Activated T-helper 1 cell treated with anti-CD3 and anti-CD28 coated beads, Interleukin-2, amount 50 U/mL, for 16 hours (primary cell): ENCODE measurements around the gene BRSK2.
"Not testable (repeated sequence)": the region's sequence is repeated elsewhere in the genome, so short reads cannot be mapped to it uniquely, and the experiment has no call there.

Experiments
- DNase-seq, 2 donors: peaks; one replicate each; pipeline ENCODE4 v3.0.0-alpha.2; 2020; ENCODE audit warnings: low read depth in 1 of 2, low spot score in 1 of 2

BRSK2 gene

DNA sequence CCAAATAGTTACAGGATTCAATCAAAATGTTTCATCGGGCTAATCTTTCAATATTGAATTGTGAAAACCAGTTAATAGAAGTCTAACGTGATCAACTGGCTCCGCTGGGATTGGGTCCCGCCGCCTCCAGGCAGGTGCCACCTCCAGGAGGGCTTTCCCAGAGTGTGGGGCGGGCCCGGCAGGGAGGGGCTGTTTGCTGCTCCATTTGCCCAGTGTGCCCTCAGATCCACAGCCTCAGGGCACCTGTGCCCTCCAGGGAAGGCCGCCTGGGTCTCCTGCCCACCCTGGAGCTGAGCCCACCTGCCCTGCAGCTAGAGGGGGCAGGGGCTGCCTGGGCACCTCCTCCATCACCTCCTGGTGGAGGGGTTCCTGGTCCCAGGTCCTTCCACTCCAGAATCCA, 17.9 kb downstream of the BRSK2 start:
- DNase-seq, result no peak

DNA sequence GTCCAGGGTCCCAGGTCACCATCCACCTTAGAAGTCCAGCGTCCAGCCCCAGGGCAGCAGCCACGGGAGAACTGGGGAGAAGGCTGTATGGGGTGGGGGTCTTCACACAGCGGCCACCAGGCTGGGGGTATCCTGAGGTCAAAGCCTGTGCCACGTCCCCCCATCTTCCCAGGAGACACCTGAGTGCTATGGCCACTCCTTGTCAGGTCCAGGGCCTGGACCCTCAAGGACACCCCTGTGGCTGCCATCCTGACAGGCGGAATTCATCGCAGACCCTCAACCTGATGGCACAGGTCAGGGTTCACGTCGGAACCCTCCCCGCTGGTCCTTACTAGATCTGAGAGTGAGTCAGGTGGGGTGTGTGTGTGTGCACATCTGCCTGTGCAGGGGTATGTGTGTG, 18.6 kb downstream of the BRSK2 start:
- no peak for DNase-seq

DNA sequence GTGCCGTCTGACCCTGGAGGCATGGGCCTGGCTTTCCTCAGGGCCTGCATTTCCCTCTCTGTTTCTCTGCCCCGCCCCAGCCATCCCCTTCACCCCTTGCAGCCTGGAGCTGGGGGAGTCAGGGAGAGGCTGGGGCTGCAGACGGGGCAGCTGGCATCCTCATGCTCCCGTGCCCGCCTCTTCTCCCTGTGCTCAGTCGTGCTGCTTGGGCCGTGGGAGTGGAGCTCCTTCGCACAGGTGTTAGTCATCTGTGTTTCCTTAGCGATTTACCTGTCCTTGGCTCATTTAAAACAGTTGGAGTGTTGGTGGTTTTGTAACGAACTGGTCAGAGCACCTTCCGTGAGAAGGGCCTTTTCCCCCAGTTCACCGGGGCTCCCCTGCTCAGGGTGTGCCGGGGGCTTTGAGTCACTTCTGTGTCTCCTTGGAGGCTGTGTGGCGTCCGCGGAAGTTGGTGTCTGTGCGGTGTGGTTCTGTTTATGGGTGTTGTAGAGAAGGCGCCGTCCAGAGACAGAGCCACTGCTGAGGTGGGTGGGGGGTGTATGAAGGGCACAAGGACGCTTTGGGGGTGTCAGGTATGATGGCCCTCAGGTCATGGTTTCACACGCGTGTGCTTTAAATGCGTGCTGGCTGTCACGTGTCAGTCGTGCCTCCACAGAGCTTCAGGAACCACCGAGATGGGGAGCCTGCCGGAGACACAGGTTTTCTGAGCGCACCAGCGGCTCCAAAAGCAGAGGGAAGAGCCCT, 19.5 kb downstream of the BRSK2 start:
- no peak for DNase-seq

DNA sequence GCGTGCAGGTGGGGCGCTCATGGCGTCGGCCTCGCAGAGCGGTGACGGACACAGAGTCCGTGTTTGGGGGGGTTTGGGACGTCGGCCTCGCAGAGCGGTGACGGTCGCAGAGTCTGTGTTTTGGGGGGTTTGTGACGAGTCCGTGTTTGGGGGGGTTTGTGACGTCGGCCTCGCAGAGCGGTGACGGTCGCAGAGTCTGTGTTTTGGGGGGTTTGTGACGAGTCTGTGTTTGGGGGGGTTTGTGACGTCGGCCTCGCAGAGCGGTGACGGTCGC, 20.1 kb downstream of the BRSK2 start:
- not testable (repeated sequence) for DNase-seq

DNA sequence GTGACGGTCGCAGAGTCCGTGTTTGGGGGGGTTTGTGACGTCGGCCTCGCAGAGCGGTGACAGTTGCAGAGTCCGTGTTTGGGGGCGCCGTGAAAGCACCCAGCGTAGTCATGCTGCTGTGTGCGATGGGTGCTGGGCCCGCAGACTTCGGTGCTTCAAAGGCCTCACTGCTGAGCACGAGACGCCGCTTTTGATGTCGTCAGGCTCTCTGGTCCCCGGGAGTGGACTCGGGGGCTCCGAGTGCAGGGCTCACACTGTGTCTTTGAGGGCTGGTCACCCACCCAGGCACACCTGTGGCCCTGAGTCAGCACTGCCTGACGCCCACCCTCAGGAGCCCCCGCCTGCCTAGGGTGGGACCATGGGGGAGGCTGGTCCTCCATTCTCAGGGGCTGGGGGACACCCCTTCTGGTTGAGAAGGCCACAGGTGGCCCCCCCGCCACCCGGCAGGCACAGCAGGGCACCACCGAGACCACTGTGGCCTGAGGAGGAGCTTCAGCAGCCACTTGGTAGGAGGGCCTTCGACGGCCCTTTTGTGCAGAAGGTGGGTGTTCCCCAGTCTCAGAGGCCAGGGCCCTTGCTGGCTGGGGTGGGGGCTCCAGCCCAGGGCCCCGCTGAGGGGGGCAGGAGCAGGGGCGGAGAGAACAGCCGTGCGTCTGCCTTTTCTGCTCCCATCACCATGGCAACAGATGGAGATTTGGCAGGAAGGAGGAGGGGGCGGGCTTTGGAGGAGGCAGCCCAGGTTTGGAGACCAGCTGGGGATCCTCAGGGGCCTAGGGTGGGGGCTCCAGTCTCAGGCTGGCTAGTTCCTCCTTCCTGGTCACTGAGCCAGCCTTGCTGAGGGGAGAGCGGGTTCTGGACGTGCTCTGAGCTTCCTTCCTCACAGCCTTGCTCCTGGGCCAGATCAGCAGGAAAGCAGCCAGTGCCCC, 20.9 kb downstream of the BRSK2 start:
- no peak for DNase-seq

DNA sequence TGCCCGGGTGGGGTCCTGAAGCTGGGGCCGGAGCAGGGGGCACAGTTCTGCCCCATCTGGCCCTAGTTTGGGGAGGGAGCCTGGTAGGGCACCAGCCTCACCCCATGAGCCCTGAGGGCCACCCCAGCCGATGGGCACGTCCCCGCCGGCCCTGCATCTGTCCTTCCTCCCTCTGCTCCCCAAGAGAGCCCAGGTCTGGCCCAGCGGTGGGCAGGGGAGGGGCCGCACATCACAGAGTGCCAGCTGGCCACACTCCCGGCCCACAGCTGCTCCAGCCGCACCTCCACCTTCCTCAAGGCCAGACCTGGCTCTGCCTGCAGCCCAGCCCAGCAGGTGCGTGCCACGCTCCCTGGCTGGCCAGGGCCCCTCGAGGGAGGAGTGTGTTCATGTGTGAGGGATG, 21.6 kb downstream of the BRSK2 start:
- no peak for DNase-seq

DNA sequence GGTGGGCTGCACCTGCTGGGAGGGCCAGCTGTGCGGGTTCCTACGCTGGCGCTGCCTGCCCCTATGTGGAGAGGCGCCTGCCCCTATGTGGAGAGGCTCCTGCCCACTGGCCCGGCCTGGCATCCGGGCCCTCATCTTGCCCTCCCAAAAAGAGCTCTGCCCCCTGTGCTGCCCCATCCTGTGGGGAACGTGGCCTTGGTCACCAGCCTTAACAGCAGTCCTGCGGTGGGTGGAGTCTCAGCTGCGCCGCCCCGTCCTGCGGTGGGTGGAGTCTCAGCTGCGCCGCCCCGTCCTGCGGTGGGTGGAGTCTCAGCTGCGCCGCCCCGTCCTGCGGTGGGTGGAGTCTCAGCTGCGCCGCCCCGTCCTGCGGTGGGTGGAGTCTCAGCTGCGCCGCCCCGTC, 22.0 kb downstream of the BRSK2 start:
- not testable (repeated sequence) for DNase-seq

DNA sequence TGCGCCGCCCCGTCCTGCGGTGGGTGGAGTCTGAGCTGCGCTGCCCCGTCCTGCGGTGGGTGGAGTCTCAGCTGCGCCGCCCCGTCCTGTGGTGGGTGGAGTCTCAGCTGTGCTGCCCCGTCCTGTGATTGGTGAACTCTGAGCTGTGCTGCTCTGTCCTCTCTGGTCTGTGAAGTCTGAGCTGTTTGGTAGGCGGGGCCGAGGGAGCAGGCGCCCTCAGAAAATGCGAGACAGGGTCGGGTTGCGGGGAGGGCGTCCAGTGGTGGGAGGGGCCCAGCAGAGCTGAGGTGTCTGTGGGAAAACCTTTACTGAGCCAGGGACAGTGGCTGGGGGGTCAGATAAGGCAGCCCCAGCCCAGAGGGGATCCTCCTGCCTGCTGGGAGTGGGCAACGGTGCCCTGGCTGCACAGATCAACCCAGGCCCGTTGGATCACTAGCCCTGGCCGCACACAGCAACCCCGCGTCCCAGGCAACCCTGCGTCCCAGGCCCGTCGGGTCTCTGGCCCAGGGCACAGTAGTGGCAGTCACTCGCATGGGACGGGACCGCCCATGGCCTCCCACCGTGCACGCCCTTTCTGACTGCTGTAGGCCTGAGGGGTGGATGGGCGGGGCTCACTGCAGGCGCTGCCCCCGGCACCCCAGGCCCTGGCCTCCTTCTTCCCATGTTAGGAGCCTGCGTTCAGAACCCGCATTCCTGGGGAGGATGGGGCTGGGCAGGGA, 22.8 kb downstream of the BRSK2 start:
- no peak for DNase-seq

DNA sequence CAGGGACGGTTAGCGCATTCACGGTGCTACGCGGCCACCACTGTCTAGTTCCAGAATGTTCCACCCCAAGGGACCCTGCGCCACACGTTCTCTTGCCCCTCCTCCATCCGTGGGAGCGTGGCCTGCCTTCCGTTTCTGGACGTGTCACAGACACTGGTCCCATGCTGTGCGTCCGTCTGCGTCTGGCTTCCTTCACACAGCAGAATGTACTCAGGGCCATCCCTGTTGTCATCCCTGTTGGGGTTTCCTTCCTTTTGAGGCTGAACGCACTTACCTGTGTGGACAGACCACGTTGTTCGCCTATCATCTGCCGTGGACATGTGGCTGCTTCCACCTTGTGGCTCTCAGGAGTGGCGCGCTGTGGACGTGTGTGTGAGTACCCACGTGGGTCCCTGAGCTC, 24.9 kb downstream of the BRSK2 start:
- no peak for DNase-seq

DNA sequence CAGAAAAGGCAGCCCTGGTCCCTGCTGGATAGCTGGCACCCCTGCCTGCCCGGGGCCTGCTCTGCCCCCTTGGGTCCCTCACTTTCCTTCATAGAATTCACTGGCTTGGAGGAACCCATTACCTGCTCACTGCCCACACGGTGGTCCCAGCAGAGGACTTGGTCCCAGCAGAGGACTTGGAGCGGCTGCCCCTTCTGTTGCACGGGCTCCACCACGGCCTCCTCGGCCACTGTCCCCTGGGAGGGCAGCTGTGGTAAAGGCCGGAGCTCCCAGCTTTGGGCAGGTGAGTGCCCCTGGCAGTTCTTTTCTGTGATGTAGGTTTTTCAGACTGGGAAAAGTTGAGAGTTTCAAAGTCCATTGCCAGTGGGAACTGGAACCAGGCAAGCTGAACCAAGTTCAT, 25.9 kb downstream of the BRSK2 start:
- DNase-seq, result no peak

DNA sequence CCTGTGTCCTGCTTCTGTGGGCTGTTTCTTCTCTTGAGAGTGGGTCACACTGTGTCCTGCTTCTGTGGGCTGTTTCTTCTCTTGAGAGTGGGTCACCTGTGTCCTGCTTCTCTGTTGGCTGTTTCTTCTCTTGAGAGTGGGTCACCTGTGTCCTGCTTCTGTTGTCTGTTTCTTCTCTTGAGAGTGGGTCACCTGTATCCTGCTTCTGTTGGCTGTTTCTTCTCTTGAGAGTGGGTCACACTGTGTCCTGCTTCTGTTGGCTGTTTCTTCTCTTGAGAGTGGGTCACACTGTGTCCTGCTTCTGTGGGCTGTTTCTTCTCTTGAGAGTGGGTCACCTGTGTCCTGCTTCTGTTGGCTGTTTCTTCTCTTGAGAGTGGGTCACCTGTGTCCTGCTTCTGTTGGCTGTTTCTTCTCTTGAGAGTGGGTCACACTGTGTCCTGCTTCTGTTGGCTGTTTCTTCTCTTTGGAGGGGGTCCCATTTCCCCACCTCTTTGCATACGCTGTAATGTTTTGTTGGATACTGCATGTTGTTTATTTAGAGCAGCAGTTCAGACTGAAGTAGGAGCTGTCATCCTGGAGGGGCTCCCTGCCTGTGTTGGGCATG, 28.6 kb downstream of the BRSK2 start:
- DNase-seq, result not testable (repeated sequence)

DNA sequence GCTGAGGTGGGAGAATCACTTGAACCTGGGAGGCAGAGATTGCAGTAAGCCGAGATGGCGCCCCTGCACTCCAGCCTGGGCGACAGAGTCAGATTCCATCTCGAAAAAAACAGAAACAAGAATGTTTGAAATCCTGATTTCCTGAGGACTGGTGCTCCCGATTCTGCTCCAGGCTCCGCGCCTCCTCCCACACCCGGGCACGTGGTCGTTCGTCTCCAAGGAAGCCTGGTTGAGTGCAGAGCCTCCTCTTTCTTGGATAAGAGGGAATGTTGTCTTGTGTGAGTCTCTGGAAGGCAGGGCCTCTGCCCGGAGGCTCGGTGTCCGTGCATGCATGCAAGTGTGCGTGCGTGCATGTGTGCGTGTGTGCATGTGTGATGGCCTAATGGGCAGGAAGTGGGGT, 30.1 kb downstream of the BRSK2 start:
- DNase-seq, result no peak

DNA sequence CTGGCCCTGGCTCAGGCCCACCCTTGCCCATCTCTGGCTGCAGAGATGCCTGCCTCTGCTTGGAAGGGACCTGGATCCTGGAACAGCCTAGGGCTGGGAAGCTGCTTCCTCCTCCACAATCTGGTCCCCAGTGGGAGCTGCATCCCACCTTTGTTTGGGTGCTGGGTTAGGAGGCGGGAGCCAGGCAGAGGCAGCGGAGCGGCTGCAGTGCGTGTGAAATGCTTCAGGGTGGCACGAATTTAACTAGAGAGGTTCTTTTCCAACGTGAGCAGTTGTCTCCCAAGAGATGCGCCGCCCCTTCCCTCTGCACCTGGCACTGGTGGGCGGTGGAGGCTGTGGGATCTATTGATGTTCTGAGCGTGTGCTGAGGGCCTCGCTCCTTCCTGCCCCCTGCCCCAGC, 31.6 kb downstream of the BRSK2 start:
- DNase-seq, result no peak

DNA sequence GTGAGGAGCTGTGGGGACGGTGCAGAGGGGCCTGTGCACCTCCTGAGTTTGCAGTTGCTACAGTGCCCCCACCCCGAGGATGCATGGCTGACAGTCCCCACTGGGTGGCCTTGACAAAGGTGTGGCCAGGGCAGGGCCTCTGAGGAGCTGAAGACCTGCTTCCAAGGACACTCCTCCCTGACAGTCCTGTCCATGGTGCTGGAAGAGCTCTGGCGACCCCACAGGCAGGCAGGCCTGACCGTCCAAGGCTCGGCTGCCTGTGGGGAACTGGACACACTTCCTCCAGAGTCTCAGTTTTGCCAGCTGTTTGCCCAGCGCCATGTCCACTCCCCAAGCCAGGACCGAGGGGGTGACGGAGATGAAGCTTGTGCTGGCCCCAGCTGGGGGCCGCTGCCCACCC, 32.7 kb downstream of the BRSK2 start:
- no peak for DNase-seq

DNA sequence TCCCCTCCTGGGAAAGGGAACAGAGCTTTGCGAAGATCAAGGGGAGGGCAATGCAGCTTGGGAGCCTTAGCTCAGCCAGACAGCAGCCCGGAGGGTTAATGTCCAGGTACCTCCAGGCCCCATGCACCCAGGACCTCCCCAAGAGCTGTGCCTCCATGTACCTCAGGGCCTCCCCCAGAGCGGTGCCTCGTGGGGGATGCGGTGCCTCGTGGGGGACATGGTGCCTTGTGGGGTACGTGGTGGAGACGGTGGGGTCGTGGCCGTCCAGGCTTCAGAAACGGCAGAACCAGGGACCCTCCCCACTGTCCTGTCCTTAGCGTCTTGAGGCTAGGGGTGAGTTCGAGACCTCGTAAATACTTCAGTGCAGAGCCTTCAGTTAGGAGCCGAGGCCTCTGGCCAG, 33.2 kb downstream of the BRSK2 start:
- DNase-seq, result no peak

DNA sequence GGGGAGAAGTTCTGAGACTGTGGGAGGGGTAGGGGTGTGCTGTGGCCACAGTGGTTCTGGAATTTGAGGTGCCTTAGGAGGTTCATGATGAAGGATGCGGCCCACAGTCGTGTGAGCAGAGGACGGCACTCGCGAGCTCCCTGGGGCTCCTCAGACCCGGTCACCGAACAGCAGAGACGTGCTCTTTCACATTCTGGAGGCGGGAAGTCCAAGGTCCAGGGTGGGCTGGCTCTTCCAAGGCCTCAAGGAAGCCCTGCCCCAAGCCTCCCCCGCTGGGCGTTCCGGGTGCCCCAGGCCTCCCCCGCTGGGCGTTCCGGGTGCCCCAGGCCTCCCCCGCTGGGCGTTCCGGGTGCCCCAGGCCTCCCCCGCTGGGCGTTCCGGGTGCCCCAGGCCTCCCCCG, 33.7 kb downstream of the BRSK2 start:
- not testable (repeated sequence) for DNase-seq

DNA sequence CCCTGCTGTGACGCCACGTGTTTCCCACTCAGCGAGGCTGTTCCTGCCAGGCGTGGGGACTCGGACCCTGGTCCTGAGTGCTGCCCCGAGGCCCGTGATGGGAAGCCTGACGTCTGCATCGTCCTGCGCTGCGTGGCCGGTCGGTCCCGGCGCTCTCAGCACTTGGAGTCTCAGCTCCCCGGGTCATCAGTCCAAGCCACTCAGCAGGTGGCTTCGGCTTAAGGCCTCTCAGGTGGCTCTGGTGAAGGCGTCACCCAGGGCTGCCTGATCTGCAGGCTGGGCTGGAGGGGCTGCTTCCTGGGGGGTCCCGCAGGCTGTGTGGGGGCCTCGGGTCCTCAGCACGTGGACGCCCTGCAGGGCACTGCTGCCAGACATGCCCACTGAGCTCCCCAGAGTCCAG, 35.3 kb downstream of the BRSK2 start:
- no peak for DNase-seq

DNA sequence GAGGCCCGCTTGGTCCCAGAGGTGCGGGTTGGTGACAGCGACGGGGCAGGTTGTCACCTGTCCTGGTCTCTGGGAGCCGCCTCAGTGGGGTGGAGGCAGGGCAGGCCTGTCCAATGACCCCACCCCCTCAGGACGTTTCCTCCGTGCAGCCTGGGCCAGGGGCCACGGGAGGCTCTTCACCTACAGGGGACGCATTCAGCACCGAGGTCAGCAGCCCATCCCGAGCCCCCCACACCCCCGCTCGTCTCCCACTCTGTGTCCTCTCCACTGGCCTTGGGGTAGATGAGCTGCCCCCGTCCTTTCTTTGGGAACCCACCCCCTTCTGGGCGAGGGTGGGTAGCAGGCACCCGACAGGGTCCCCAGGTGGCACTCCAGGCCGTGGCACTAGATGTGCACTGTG, 35.7 kb downstream of the BRSK2 start:
- DNase-seq, result no peak

DNA sequence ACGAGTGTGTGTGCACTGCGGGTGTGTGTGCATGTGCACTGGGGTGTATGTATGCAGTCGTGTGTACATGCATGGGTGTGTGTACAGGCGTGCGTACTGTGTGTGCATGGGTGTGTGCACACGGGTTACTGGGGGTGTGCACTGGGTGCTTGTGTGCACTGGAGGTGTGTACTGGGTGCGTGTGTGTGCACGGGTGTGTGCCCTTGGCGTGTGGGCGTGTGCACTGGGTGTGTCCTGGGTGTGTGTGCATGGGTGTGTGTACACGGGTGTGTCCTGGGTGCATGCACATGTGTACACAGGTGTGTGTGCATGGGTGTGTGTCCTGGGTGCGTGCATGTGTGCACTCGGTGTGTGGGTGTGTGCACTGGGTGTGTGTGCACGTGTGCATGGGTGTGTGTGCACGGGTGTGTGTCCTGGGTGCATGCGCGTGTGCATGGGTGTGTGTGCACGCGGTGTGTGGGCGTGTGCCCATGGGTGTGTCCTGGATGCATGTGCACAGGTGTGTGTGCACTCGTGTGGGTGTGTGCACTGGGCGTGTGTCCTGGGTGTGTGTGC, 39.1 kb downstream of the BRSK2 start:
- no peak for DNase-seq

DNA sequence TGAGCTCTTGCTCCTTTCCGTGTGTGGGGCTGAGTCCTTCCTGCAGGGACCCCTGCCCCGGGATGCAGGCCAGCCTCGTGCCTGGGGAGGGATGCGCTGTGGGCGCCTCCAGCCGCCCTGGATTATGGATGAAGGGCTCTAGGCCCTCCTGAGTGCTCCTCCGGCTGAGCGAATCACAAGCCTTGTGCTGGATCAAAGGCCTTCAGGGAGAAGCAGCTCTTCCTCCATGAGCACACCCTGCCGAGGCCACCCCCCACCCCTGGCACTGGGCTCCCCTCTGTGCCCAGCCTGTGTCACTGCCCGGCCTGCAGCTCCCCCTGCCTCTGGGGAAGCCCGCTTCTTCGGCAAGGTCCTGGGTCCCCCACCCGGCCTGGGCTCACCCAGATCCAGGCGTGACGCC, 43.8 kb downstream of the BRSK2 start:
- DNase-seq, result no peak

DNA sequence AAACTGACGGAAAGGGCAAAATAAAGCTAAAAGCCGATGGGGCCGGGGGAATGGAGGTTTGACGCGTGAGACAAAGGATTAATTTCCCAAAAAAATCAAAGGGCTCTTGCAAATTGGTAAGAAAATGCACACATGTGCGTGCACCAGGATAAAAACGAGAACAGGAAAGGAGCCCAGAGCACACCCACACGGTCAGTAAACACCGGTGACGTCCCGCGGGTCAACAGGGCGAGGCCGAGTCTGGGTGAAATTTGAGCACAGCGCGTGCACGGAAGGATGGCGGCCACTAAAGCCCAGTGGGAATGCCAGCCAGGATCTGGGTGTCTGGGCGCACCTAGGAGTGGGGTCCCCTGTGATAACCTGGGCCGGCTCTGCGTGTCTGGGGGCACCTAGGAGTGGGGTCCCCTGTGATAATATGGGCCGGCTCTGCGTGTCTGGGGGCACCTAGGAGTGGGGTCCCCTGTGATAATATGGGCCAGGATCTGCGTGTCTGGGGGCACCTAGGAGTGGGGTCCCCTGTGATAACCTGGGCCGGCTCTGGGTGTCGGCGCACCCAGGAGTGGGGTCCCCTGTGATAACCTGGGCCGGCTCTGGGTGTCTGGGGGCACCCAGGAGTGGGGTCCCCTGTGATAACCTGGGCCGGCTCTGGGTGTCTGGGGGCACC, 44.4 kb downstream of the BRSK2 start:
- no peak for DNase-seq
